Measurements from ENCODE around the gene CDC42BPA.

Gene CDC42BPA

DNA sequence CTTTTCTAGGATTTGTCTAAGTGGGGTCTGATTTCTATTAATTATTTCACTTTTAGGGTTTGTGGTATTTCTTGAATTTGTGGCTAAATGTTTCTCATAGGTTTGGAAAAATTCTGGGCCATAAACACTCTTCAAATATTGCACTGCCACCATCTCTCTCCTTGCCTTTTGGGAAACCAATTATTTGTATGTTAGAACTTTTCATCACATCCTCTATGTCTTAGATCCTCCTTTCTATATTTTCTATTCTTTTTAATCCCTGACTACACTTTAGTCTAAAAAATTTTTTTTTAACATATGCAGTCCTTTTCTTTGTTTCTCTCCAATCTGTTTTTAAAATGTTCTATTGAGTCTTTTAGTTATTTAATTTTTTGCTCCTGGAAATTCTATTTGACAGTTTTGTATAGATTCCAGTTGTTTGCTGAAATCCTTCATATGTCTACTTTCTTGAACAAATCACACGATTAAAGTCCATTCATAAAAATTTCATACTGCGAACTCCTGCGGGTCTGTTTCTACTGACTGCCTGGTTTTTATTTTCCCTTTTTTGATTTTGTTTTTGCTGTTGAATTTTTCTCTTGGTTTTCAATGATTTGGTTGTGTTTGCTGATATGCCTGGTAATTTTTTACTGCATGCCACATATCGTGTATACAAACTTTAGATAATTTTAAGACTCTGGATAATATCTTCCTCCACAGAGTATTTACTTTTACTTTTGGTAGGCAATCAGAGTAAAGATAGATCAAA lies 235.1 kb downstream of the CDC42BPA start:
- CTCF ChIA-PET = no interaction called here
- no peak for DNase-seq (ENCODE audit: extremely low spot score)
- TF ChIP-seq SP1 (IDR thresholded peaks at IDR 0.05) (no peak), NFRKB (IDR thresholded peaks at IDR 0.05) (no peak), PKNOX1 (IDR thresholded peaks at IDR 0.05) (no peak), L3MBTL2 (conservative IDR thresholded peaks at IDR 0.05) (no peak), FOXK2 (IDR thresholded peaks at IDR 0.05) (no peak), TARDBP (IDR thresholded peaks at IDR 0.05) (no peak)
- POLR2A ChIA-PET = no interaction called here

- ChIA-PET POLR2A (no interaction called here), CTCF (no interaction called here)
- TF ChIP-seq LEF1 (IDR thresholded peaks at IDR 0.05; ENCODE audit: borderline replicate concordance) (no peak), ZNF384 (IDR thresholded peaks at IDR 0.05) (no peak), PKNOX1 (IDR thresholded peaks at IDR 0.05) (no peak), NFRKB (IDR thresholded peaks at IDR 0.05) (no peak), ELF4 (IDR thresholded peaks at IDR 0.05) (no peak)
- no peak for DNase-seq (ENCODE audit: extremely low spot score)
Measured at GRCh38 chr1:227077783-227078182, 240.5 kb downstream of the CDC42BPA start.

- DNase-seq (ENCODE audit: extremely low spot score) = no peak
- TF ChIP-seq SUZ12 (IDR thresholded peaks at IDR 0.05) (no peak), HDGF (IDR thresholded peaks at IDR 0.05; ENCODE audit: borderline replicate concordance) (no peak), ZNF384 (IDR thresholded peaks at IDR 0.05) (no peak), ARNT (IDR thresholded peaks at IDR 0.05) (no peak), BHLHE40 (IDR thresholded peaks at IDR 0.05; ENCODE audit: borderline replicate concordance) (no peak), FOXM1 (IDR thresholded peaks at IDR 0.05; ENCODE audit: borderline replicate concordance) (no peak), NFRKB (IDR thresholded peaks at IDR 0.05) (no peak), FOXK2 (IDR thresholded peaks at IDR 0.05) (no peak), SP1 (IDR thresholded peaks at IDR 0.05) (no peak), CTBP1 (IDR thresholded peaks at IDR 0.05; ENCODE audit: borderline replicate concordance) (no peak)
- ChIA-PET CTCF (no interaction called here), POLR2A (no interaction called here)
Measured at GRCh38 chr1:227073786-227074185, 244.5 kb downstream of the CDC42BPA start.

- no peak for TF ChIP-seq CTBP1 (IDR thresholded peaks at IDR 0.05; ENCODE audit: borderline replicate concordance)
- TF ChIP-seq SP1 (IDR thresholded peaks at IDR 0.05) = no peak
- TF ChIP-seq FOXM1 (IDR thresholded peaks at IDR 0.05; ENCODE audit: borderline replicate concordance) = no peak
- TF ChIP-seq FOXK2 (IDR thresholded peaks at IDR 0.05) = no peak
- no peak for TF ChIP-seq ARNT (IDR thresholded peaks at IDR 0.05)
- no peak for TF ChIP-seq ELF4 (IDR thresholded peaks at IDR 0.05)
- no peak for TF ChIP-seq ZNF384 (IDR thresholded peaks at IDR 0.05)
- no peak for TF ChIP-seq PKNOX1 (IDR thresholded peaks at IDR 0.05)
- TF ChIP-seq TARDBP (IDR thresholded peaks at IDR 0.05) = no peak
- no peak for TF ChIP-seq LEF1 (IDR thresholded peaks at IDR 0.05; ENCODE audit: borderline replicate concordance)
- no peak for TF ChIP-seq L3MBTL2 (conservative IDR thresholded peaks at IDR 0.05)
- TF ChIP-seq HDGF (IDR thresholded peaks at IDR 0.05; ENCODE audit: borderline replicate concordance) = no peak
- TF ChIP-seq BHLHE40 (IDR thresholded peaks at IDR 0.05; ENCODE audit: borderline replicate concordance) = no peak
- TF ChIP-seq NFRKB (IDR thresholded peaks at IDR 0.05) = no peak
- TF ChIP-seq FOXA1 (IDR thresholded peaks at IDR 0.05) = no peak
- no peak for TF ChIP-seq SUZ12 (IDR thresholded peaks at IDR 0.05)
- ChIA-PET POLR2A (no interaction called here), CTCF (no interaction called here)
- no peak for DNase-seq (ENCODE audit: extremely low spot score)
Measured at GRCh38 chr1:227072991-227073390, 245.3 kb downstream of the CDC42BPA start.

DNA sequence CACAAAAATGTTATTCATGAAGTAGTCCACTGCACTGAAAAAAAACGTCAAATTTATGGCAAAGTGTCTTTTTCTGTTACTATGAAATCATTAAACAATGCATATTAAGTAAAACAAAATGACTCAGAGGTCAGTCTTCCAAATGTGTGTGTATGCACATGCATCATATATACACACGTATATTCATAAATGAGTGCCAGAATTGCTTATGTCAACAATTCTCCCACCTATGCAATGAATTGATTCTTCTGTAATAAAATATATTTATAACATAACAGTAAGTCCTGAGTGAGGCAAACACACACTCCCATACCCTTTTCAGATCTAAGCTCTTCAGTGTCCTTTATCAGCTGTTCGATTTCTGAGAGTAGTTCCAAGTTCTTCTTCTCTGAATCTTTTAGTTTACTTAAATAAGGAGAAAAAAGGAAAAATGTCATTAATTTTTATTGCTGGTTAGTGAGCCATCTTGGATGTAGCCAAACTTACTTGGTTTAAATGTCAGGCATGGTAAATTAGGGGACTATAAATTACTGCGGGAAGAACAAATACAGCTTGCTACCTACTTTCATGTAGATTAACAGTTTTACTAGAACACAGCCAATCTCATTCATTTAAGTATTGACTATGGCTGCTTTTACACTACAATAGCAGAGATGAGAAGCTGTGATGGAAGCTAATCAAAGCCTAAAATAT lies 246.3 kb downstream of the CDC42BPA start:
- ChIA-PET POLR2A (no interaction called here), CTCF (no interaction called here)
- TF ChIP-seq FOXA1 (IDR thresholded peaks at IDR 0.05) (no peak), L3MBTL2 (conservative IDR thresholded peaks at IDR 0.05) (no peak), PKNOX1 (IDR thresholded peaks at IDR 0.05) (peak; percentile 73), ZNF384 (IDR thresholded peaks at IDR 0.05) (no peak), CTBP1 (IDR thresholded peaks at IDR 0.05; ENCODE audit: borderline replicate concordance) (no peak)

GRCh38 chr1:227070638-227071285 lies 247.5 kb downstream of the CDC42BPA start:
- TF ChIP-seq LEF1 (IDR thresholded peaks at IDR 0.05; ENCODE audit: borderline replicate concordance) = no peak
- TF ChIP-seq FOXM1 (IDR thresholded peaks at IDR 0.05; ENCODE audit: borderline replicate concordance) = no peak
- no peak for TF ChIP-seq ARNT (IDR thresholded peaks at IDR 0.05)
- no peak for TF ChIP-seq ELF4 (IDR thresholded peaks at IDR 0.05)
- no peak for TF ChIP-seq NFRKB (IDR thresholded peaks at IDR 0.05)
- no peak for TF ChIP-seq FOXK2 (IDR thresholded peaks at IDR 0.05)
- no peak for TF ChIP-seq SUZ12 (IDR thresholded peaks at IDR 0.05)
- no peak for TF ChIP-seq FOXA1 (IDR thresholded peaks at IDR 0.05)
- no peak for TF ChIP-seq ZNF384 (IDR thresholded peaks at IDR 0.05)
- no peak for TF ChIP-seq BHLHE40 (IDR thresholded peaks at IDR 0.05; ENCODE audit: borderline replicate concordance)
- TF ChIP-seq HDGF (IDR thresholded peaks at IDR 0.05; ENCODE audit: borderline replicate concordance) = no peak
- TF ChIP-seq PKNOX1 (IDR thresholded peaks at IDR 0.05) = no peak
- no peak for TF ChIP-seq TARDBP (IDR thresholded peaks at IDR 0.05)
- TF ChIP-seq L3MBTL2 (conservative IDR thresholded peaks at IDR 0.05) = no peak
- TF ChIP-seq CTBP1 (IDR thresholded peaks at IDR 0.05; ENCODE audit: borderline replicate concordance) = no peak
- TF ChIP-seq SP1 (IDR thresholded peaks at IDR 0.05) = no peak
- ChIA-PET CTCF (no interaction called here), POLR2A (no interaction called here)
- no peak for DNase-seq (ENCODE audit: extremely low spot score)

More for the DNA sequence above, 246.3 kb downstream of the CDC42BPA start:
- DNase-seq (ENCODE audit: extremely low spot score) = no peak
